GM21381 (cell line): Measurements from ENCODE around the gene FRMD4A.

ENCODE experiments used
- ATAC-seq: cut with Tn5 transposase; IDR thresholded peaks from one replicate; pipeline ENCODE4 v1.9.1; 2021; ENCODE audit warnings: mild to moderate bottlenecking, moderate library complexity; ENCODE audit not compliant: unreplicated experiment

FRMD4A gene

GRCh38 chr10:14296065-14296709, 34.5 kb downstream of the FRMD4A start:
- ATAC-seq, result no peak

GRCh38 chr10:14294347-14295059, 36.2 kb downstream of the FRMD4A start:
- ATAC-seq, result no peak

- ATAC-seq, result no peak
Observed at GRCh38 chr10:14293526-14293925, 37.2 kb downstream of the FRMD4A start.

- no peak for ATAC-seq
Observed at GRCh38 chr10:14291296-14291695, 39.4 kb downstream of the FRMD4A start.

- no peak for ATAC-seq
Observed at GRCh38 chr10:14285941-14286560, 44.7 kb downstream of the FRMD4A start.

GRCh38 chr10:14282276-14282675, 48.4 kb downstream of the FRMD4A start:
- ATAC-seq, result no peak

- no peak for ATAC-seq
Observed at GRCh38 chr10:14278533-14278932, 52.2 kb downstream of the FRMD4A start.

- ATAC-seq, result no peak
Observed at GRCh38 chr10:14276210-14276609, 54.5 kb downstream of the FRMD4A start.

- no peak for ATAC-seq
Observed at GRCh38 chr10:14271621-14272020, 59.1 kb downstream of the FRMD4A start.

- no peak for ATAC-seq
Observed at GRCh38 chr10:14270370-14270769, 60.4 kb downstream of the FRMD4A start.

GRCh38 chr10:14265709-14266108, 65.0 kb downstream of the FRMD4A start:
- ATAC-seq, result no peak

- ATAC-seq, result no peak
Observed at GRCh38 chr10:14262836-14263425, 67.8 kb downstream of the FRMD4A start.

GRCh38 chr10:14261336-14261735, 69.4 kb downstream of the FRMD4A start:
- no peak for ATAC-seq

- ATAC-seq, result no peak
Observed at GRCh38 chr10:14259696-14260566, 70.8 kb downstream of the FRMD4A start.

GRCh38 chr10:14254368-14254767, 76.4 kb downstream of the FRMD4A start:
- no peak for ATAC-seq

GRCh38 chr10:14253711-14254110, 77.0 kb downstream of the FRMD4A start:
- ATAC-seq, result no peak

- no peak for ATAC-seq
Observed at GRCh38 chr10:14253079-14253478, 77.6 kb downstream of the FRMD4A start.

GRCh38 chr10:14250496-14251076, 80.1 kb downstream of the FRMD4A start:
- no peak for ATAC-seq

GRCh38 chr10:14247377-14248116, 83.2 kb downstream of the FRMD4A start:
- ATAC-seq, result no peak

- no peak for ATAC-seq
Observed at GRCh38 chr10:14244801-14245211, 85.9 kb downstream of the FRMD4A start.
